Measurements from ENCODE around the gene TRMT61A. TPM values are rescaled to one million over a fixed set of nuclear protein-coding genes. Genes with fewer than 3 reads are reported as not detected.
A peak's percentile ranks its signal among the peaks of the same experiment; 100 is the strongest.

Gene TRMT61A
- total RNA-seq, 1 experiment from 2014 or later = 15.5 TPM

DNA sequence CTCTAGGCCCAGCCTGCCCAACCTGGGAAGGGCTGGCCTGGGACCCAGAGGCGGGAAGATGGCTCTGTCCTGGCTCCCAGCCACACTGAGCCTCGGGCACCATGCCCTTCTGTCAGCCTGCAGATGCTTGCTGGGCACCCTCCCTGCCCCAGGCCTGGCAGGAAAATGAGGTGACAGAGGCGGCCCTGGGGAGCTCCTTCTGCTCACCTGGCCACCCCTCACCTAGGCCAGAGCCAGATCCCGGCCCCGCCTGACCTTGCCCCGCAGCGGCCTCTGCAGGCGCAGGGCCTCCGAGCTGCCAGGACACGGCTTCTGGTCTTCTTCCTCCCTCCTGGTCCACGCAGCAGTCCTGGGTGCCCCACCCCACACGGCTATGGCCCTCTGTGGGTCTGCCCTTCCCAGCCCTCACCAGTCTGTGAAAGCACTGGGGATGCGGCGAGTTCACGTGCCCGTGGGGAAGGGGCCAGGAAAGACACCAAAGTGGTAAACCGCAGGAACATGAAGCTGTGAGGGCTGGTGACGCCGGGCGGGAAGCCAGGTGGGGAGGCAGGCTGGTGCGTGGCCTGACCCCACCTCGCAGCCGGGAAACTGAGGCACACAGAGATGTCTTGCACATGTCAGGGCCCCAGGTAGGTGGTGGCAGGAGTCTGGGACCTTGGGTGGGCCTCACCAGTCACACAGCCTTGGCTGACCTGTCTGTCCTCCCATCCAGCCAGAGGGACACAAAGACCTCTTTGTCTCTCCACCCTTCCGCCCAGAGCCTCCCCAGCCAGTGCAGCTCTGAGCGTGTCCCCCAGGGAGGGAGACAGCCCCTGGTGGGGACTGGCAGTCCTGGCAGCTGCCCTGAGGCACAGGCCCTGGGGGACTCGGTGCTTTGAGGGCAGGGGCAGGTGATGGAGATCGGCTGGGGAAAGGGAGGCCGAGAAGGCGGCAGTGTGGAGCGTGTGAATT is 20.6 kb downstream of the TRMT61A start:
- Mint-ChIP-seq H3K27ac (no peak overlapping the region), H3K36me3 (no peaks in the 10 kb centered on the region), H3K9me3 (no peaks in the 10 kb centered on the region), H3K4me3 (no peak overlapping the region), H3K4me1 (peaks cover 5% of the 10 kb centered on the region; the same call in 1 of the 2 replicates), H3K27me3 (ENCODE audit: low read depth) (no peaks in the 10 kb centered on the region)
- 0 out of 2 replicates have a peak, but pooled peaks have one; percentile 15 for TF ChIP-seq GABPB1 (CRISPR knock-in tag; IDR thresholded peaks at IDR 0.05)
- no peak for TF ChIP-seq ZNF671 (CRISPR knock-in tag; IDR thresholded peaks at IDR 0.05)
- ChIA-PET POLR2A (no interaction called here), CTCF (interaction anchor here (0.8 to 21.0 kb wide), 4 partner anchors 12 to 209 kb away, joined by 3 to 455 read pairs (median 5); partner anchors contain the start of genes BAG5 and CKB)
- peak; percentile 19 for DNase-seq (ENCODE audit: low spot score)
- no peak for ATAC-seq

DNA sequence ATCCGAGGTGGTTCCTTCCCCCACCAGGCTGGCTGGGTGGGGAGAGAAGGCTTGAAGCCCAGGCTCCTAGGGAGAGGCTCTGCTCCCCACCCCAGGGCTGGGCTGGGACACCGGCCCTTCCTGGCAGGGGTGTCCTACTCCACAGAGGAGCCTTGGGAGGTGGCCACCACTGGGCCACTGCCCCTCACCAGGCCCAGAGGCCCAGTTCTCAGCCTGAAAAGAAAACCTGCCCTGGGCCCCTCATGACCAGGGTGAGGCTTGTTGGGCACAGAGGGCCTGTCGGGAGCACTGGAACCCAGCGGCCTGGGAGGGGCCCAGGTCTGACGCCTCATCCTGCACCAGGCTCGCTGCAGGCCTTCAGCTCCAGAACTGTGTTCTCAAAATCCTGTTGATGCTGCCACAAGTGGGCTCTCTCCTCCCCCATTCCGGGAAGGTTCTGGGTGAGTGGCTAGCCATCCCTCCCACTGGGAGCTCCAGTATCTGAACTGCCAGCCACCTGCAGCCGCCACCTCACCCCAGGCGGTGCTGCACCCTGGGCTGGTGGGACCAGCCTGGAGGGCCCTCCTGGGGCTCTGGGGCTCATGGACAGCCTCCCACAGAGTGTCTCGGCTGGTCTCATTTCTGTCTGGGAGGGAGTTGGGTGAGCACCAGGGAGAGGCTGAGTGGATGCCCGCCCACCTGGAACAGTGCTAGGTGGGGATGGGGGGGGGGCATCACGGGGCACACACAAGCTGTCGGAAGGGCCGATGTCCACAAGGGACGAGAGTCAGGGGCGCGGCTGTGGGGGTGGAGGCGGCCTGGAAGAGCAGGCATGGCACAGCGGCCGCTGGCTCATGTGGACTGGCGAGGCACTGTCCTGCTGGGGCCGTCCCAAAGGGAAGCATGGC is 21.7 kb downstream of the TRMT61A start:
- Mint-ChIP-seq H3K4me1 (peaks cover 5% of the 10 kb centered on the region; the same call in 1 of the 2 replicates), H3K27me3 (ENCODE audit: low read depth) (no peaks in the 10 kb centered on the region), H3K27ac (no peak overlapping the region), H3K9me3 (no peaks in the 10 kb centered on the region), H3K4me3 (no peak overlapping the region), H3K36me3 (no peaks in the 10 kb centered on the region)
- POLR2A ChIA-PET = no interaction called here
- CTCF ChIA-PET = interaction anchor here (21.0 kb wide), 1 partner anchor 32 kb away, joined by 455 read pairs; the partner anchor contains the start of gene CKB
- DNase-seq (ENCODE audit: low spot score) (peak; percentile 11), ATAC-seq (no peak)
- no peak for TF ChIP-seq ZNF263 (CRISPR knock-in tag; IDR thresholded peaks at IDR 0.05; ENCODE audit: low read depth)
- TF ChIP-seq NR3C1 (CRISPR knock-in tag; conservative IDR thresholded peaks at IDR 0.05; ENCODE audit: low read depth) = no peak
- no peak for TF ChIP-seq ZNF317 (CRISPR knock-in tag; IDR thresholded peaks at IDR 0.05; ENCODE audit: borderline replicate concordance, low read depth)
- TF ChIP-seq, protein P1, sequence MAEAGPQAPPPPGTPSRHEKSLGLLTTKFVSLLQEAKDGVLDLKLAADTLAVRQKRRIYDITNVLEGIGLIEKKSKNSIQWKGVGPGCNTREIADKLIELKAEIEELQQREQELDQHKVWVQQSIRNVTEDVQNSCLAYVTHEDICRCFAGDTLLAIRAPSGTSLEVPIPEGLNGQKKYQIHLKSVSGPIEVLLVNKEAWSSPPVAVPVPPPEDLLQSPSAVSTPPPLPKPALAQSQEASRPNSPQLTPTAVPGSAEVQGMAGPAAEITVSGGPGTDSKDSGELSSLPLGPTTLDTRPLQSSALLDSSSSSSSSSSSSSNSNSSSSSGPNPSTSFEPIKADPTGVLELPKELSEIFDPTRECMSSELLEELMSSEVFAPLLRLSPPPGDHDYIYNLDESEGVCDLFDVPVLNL (CRISPR knock-in tag; IDR thresholded peaks at IDR 0.05; ENCODE audit: borderline replicate concordance, low read depth) = no peak
- TF ChIP-seq, protein P2, sequence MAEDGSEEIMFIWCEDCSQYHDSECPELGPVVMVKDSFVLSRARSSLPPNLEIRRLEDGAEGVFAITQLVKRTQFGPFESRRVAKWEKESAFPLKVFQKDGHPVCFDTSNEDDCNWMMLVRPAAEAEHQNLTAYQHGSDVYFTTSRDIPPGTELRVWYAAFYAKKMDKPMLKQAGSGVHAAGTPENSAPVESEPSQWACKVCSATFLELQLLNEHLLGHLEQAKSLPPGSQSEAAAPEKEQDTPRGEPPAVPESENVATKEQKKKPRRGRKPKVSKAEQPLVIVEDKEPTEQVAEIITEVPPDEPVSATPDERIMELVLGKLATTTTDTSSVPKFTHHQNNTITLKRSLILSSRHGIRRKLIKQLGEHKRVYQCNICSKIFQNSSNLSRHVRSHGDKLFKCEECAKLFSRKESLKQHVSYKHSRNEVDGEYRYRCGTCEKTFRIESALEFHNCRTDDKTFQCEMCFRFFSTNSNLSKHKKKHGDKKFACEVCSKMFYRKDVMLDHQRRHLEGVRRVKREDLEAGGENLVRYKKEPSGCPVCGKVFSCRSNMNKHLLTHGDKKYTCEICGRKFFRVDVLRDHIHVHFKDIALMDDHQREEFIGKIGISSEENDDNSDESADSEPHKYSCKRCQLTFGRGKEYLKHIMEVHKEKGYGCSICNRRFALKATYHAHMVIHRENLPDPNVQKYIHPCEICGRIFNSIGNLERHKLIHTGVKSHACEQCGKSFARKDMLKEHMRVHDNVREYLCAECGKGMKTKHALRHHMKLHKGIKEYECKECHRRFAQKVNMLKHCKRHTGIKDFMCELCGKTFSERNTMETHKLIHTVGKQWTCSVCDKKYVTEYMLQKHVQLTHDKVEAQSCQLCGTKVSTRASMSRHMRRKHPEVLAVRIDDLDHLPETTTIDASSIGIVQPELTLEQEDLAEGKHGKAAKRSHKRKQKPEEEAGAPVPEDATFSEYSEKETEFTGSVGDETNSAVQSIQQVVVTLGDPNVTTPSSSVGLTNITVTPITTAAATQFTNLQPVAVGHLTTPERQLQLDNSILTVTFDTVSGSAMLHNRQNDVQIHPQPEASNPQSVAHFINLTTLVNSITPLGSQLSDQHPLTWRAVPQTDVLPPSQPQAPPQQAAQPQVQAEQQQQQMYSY (CRISPR knock-in tag; IDR thresholded peaks at IDR 0.05) = 0 out of 2 replicates have a peak, but pooled peaks have one; percentile 18

DNA sequence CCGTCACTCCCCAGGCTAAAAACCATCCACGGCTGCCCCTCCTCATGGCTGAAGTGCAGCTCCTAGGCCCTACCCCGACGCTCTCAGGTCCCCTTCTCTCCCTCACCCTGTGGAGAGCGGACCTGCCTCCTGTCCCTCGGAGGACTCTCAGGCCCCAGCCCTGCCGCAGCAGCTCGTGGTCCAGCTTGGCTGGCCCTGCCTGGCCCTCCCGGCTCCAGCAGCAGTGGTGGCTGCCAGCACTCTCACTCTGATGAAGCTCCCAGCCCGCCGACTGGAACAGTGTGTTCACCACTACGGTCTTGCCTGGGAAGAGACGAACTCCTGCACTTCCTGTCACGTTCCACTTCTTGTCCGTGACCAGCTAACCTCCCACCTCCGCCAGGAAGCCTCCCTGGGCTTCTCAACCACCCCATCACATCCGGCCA is 22.4 kb downstream of the TRMT61A start:
- Mint-ChIP-seq H3K27me3 (ENCODE audit: low read depth) (no peaks in the 10 kb centered on the region), H3K36me3 (no peaks in the 10 kb centered on the region), H3K4me3 (no peak overlapping the region), H3K4me1 (peaks cover 5% of the 10 kb centered on the region; the same call in 1 of the 2 replicates), H3K27ac (peak overlapping the region; percentile 70; the same call in 1 of the 2 replicates), H3K9me3 (no peaks in the 10 kb centered on the region)
- DNase-seq (ENCODE audit: low spot score) (no peak), ATAC-seq (no peak)
- CTCF ChIA-PET = interaction anchor here (21.0 kb wide), 1 partner anchor 32 kb away, joined by 455 read pairs; the partner anchor contains the start of gene CKB
- TF ChIP-seq FOXK1 (CRISPR knock-in tag; IDR thresholded peaks at IDR 0.05) (no peak), TEAD1 (CRISPR knock-in tag; IDR thresholded peaks at IDR 0.05) (no peak), CREB1 (CRISPR knock-in tag; IDR thresholded peaks at IDR 0.05) (no peak), NFYB (CRISPR knock-in tag; conservative IDR thresholded peaks at IDR 0.05; ENCODE audit: low read depth) (no peak)
- TF ChIP-seq, protein P3, sequence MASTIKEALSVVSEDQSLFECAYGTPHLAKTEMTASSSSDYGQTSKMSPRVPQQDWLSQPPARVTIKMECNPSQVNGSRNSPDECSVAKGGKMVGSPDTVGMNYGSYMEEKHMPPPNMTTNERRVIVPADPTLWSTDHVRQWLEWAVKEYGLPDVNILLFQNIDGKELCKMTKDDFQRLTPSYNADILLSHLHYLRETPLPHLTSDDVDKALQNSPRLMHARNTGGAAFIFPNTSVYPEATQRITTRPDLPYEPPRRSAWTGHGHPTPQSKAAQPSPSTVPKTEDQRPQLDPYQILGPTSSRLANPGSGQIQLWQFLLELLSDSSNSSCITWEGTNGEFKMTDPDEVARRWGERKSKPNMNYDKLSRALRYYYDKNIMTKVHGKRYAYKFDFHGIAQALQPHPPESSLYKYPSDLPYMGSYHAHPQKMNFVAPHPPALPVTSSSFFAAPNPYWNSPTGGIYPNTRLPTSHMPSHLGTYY (CRISPR knock-in tag; IDR thresholded peaks at IDR 0.05) = no peak
- TF ChIP-seq, protein P4, sequence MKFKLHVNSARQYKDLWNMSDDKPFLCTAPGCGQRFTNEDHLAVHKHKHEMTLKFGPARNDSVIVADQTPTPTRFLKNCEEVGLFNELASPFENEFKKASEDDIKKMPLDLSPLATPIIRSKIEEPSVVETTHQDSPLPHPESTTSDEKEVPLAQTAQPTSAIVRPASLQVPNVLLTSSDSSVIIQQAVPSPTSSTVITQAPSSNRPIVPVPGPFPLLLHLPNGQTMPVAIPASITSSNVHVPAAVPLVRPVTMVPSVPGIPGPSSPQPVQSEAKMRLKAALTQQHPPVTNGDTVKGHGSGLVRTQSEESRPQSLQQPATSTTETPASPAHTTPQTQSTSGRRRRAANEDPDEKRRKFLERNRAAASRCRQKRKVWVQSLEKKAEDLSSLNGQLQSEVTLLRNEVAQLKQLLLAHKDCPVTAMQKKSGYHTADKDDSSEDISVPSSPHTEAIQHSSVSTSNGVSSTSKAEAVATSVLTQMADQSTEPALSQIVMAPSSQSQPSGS (CRISPR knock-in tag; IDR thresholded peaks at IDR 0.05; ENCODE audit: borderline replicate concordance, low read depth) = no peak
- POLR2A ChIA-PET = no interaction called here
